GM12873 (cell line): ENCODE measurements around the gene CDC6.

ENCODE experiments used
- CTCF ChIP-seq: IDR thresholded peaks from 2 replicates; pipeline ENCODE4 v1.5.1; 2012; ENCODE audit warnings: low read depth, mild to moderate bottlenecking, moderate library complexity, low read length, control low read depth; ENCODE audit not compliant: insufficient read depth; ENCODE audit errors: missing control alignments

Gene CDC6

GRCh38 chr17:40287494-40288369 lies at the start of gene CDC6:
Gene CDC6, plus strand, starts transcription at chr17:40287879. Its CDS starts 1,542 bp downstream, at chr17:40289421.
- no peak for TF ChIP-seq CTCF

- no peak for TF ChIP-seq CTCF
Measured at GRCh38 chr17:40241252-40241834, 46.3 kb upstream of the CDC6 start.

GRCh38 chr17:40242774-40243173 lies 44.9 kb upstream of the CDC6 start:
- no peak for TF ChIP-seq CTCF

- no peak for TF ChIP-seq CTCF
Measured at GRCh38 chr17:40243761-40244160, 43.9 kb upstream of the CDC6 start.

- no peak for TF ChIP-seq CTCF
Measured at GRCh38 chr17:40244255-40244654, 43.4 kb upstream of the CDC6 start.

GRCh38 chr17:40247926-40248495 lies 39.7 kb upstream of the CDC6 start:
- no peak for TF ChIP-seq CTCF

- no peak for TF ChIP-seq CTCF
Measured at GRCh38 chr17:40248507-40248906, 39.2 kb upstream of the CDC6 start.
